Measurements from ENCODE around the gene RALY.

GRCh38 chr20:34114809-34115208 lies 121.1 kb downstream of the RALY start:
- no peak for TF ChIP-seq CTCF (IDR thresholded peaks at IDR 0.05)
- TF ChIP-seq POLR2A (IDR thresholded peaks at IDR 0.05), result no peak

Measured in uterus (tissue), 2 donors.